ENCODE measurements around the gene LALBA. TPM values are rescaled to one million over a fixed set of nuclear protein-coding genes. Genes with fewer than 3 reads are reported as not detected.
"Not testable (repeated sequence)": the region's sequence is repeated elsewhere in the genome, so short reads cannot be mapped to it uniquely, and the experiment has no call there.

Gene LALBA
- total RNA-seq, 2 donors from 2014 or later: not detected

- no peaks in the 10 kb centered on the region for H3K9me3 ChIP-seq (ENCODE audit: control insufficient read depth, low read length, poor library complexity, severe bottlenecking)
- no peak for ATAC-seq
- Mint-ChIP-seq H3K27ac (no peak overlapping the region), H3K36me3 (ENCODE audit: low read depth) (peaks cover 5% of the 10 kb centered on the region), H3K27me3 (peaks cover 48% of the 10 kb centered on the region), H3K4me1 (no peaks in the 10 kb centered on the region), H3K4me3 (no peak overlapping the region)
- no peak for DNase-seq
Observed at GRCh38 chr12:48557919-48558318, 11.9 kb downstream of the LALBA start.

DNA sequence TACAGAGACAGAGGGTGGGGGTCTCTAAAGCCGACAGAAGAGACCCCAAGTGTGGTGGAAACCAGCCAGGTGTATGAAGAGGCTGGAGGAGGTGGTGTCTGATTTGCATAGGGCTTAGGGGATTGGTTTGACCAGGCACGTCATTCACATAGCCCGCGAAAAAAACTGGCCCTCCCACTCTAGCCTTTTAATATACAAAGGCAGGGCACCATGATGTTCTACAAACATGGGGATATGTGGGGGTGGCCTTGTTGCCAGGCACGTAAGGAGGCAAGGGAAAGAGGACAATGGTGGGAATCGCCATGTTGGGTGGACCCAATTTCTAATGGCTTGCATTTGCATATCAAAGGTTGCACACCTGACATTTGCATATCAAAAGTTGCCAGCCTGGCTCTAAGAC, 13.2 kb downstream of the LALBA start:
- no peaks in the 10 kb centered on the region for H3K9me3 ChIP-seq (ENCODE audit: control insufficient read depth, low read length, poor library complexity, severe bottlenecking)
- no peak overlapping the region for H3K27ac Mint-ChIP-seq
- ATAC-seq: no peak

DNA sequence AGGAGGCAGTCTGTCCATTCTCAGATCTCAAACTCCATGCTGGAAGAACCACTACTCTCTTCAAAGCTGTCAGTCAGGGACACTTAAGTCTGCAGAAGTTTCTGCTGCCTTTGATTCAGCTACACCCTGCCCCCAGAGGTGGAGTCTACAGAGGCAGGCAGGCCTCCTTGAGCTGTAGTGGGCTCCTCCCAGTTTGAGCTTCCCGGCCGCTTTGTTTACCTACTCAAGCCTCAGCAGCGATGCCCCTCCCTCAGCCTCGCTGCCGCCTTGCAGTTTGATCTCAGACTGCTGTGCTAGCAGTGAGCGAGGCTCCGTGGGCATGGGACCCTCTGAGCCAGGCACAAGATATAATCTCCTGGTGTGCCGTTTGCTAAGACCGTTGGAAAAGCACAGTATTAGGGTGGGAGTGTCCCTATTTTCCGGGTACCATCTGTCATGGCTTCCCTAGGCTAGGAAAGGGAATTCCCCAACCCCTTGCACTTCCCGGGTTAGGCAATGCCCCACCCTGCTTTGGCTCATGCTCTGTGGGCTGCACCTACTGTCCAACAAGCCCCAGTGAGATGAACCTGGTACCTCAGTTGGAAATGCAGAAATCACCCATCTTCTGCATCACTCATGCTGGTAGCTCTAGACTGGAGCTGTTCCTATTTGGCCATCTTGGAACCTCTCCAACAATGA, 16.0 kb downstream of the LALBA start:
- H3K9me3 ChIP-seq (ENCODE audit: control insufficient read depth, low read length, poor library complexity, severe bottlenecking); DNase-seq; H3K4me1 Mint-ChIP-seq; H3K36me3 Mint-ChIP-seq (ENCODE audit: low read depth); ATAC-seq; H3K4me3 Mint-ChIP-seq; H3K27ac Mint-ChIP-seq: not testable (repeated sequence)
- H3K27me3 Mint-ChIP-seq: peaks cover 42% of the 10 kb centered on the region

More for the DNA sequence above, 13.2 kb downstream of the LALBA start:
- Mint-ChIP-seq H3K4me1 (no peaks in the 10 kb centered on the region), H3K36me3 (ENCODE audit: low read depth) (peaks cover 5% of the 10 kb centered on the region), H3K4me3 (no peak overlapping the region), H3K27me3 (peaks cover 46% of the 10 kb centered on the region)
- DNase-seq: no peak

DNA sequence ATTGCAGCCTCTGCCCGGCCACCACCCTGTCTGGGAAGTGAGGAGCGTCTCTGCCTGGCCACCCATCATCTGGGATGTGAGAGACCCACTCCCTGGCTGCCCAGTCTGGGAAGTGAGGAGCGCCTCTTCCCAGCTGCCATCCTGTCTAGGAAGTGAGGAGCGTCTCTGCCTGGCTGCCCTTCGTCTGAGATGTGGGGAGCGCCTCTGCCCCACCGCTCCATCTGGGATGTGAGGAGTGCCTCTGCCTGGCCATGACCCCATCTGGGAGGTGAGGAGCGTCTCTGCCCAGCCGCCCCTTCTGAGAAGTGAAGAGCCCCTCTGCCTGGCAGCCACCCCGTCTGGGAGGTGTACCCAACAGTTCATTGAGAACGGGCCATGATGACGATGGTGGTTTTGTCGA, 18.2 kb downstream of the LALBA start:
- not testable (repeated sequence) for H3K4me1 Mint-ChIP-seq; H3K36me3 Mint-ChIP-seq (ENCODE audit: low read depth); H3K9me3 ChIP-seq (ENCODE audit: control insufficient read depth, low read length, poor library complexity, severe bottlenecking); DNase-seq; ATAC-seq; H3K4me3 Mint-ChIP-seq; H3K27ac Mint-ChIP-seq
- H3K27me3 Mint-ChIP-seq: peaks cover 32% of the 10 kb centered on the region

GRCh38 chr12:48547012-48547411, 22.8 kb downstream of the LALBA start:
- not testable (repeated sequence) for H3K36me3 Mint-ChIP-seq (ENCODE audit: low read depth); DNase-seq; H3K4me3 Mint-ChIP-seq; H3K9me3 ChIP-seq (ENCODE audit: control insufficient read depth, low read length, poor library complexity, severe bottlenecking); H3K4me1 Mint-ChIP-seq; ATAC-seq; H3K27ac Mint-ChIP-seq
- peaks cover 30% of the 10 kb centered on the region for H3K27me3 Mint-ChIP-seq

- peaks cover 26% of the 10 kb centered on the region for H3K27me3 Mint-ChIP-seq
- no peak overlapping the region for H3K27ac Mint-ChIP-seq
- no peaks in the 10 kb centered on the region for H3K9me3 ChIP-seq (ENCODE audit: control insufficient read depth, low read length, poor library complexity, severe bottlenecking)
- H3K4me1 Mint-ChIP-seq: no peaks in the 10 kb centered on the region
- peaks cover 3% of the 10 kb centered on the region for H3K36me3 Mint-ChIP-seq (ENCODE audit: low read depth)
- ATAC-seq: no peak
- no peak for DNase-seq
- no peak overlapping the region for H3K4me3 Mint-ChIP-seq
Observed at GRCh38 chr12:48545833-48546469, 23.9 kb downstream of the LALBA start.

DNA sequence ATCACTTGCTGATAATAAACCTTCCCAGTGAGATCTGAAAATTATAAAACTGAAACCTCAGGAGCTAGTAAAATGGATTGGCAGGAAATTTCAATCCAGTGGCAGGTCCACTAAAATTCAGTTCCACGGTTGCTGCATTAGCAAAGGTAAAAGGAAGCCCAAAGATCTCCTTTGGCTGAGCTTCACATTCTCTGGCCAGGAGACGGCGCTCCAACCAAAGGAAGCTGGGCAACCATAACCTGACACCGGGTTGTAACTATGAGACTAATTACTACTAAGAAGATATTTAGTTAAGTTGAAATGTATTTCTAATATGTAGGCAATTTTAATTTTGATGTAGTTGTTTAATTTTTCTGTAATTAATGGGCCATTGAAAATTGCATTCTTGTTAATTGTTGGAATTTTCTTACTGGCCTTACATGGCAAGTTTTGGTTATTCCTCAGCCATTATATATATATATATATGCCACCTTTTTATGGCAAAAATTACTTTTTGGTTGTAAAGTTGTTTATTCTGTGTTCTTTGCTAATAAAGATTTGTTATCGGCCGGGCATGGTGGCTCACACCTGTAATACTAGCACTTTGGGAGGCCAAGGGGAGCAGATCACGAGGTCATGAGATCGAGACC, 27.4 kb downstream of the LALBA start:
- ATAC-seq: peak; percentile 58
- H3K9me3 ChIP-seq (ENCODE audit: control insufficient read depth, low read length, poor library complexity, severe bottlenecking): no peaks in the 10 kb centered on the region
- peak in 1 of 3 donors; percentile 29 for DNase-seq
- Mint-ChIP-seq H3K4me3 (no peak overlapping the region), H3K36me3 (ENCODE audit: low read depth) (peaks cover 3% of the 10 kb centered on the region), H3K27ac (no peak overlapping the region), H3K4me1 (peaks cover 2% of the 10 kb centered on the region), H3K27me3 (peaks cover 27% of the 10 kb centered on the region)

DNA sequence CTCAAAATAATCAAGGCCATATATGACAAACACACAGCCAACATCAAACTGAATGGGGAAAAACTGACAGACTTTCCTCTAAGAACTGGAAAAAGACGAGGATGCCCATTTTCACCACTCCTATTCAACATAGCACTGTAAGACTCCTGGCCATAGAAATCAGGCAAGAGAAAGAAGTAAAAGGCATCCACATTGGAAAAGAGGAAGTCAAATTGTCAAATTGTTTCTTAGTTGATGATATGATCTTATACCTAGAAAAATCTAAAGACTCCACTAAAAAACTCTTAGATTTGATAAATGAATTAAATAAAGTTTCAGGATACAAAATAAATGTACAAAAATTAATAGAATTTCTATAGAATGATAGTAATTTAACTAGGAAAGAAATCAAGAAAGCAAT, 33.2 kb downstream of the LALBA start:
- H3K27me3 Mint-ChIP-seq: peaks cover 11% of the 10 kb centered on the region
- peaks cover 10% of the 10 kb centered on the region for H3K4me1 Mint-ChIP-seq
- H3K36me3 Mint-ChIP-seq (ENCODE audit: low read depth): peaks cover 2% of the 10 kb centered on the region
- H3K9me3 ChIP-seq (ENCODE audit: control insufficient read depth, low read length, poor library complexity, severe bottlenecking): no peaks in the 10 kb centered on the region
- no peak overlapping the region for H3K4me3 Mint-ChIP-seq
- ATAC-seq (no peak), DNase-seq (no peak)
- no peak overlapping the region for H3K27ac Mint-ChIP-seq

DNA sequence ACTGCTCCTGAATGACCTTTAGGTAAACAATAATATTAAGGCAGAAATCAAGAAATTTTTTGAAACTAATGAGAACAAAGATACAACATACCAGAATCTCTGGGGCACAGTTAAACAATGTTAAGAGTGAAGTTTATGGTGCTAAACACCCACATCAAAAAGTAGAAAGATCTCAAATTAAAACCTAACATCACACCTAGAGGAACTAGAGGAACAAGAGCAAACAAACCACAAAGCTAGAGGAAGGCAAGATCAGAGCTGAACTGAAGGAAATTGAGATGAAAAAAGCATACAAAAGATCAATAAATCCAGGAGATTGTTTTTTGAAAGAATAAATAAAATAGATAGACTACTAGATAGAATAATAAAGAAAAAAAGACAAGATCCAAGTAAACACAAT, 37.2 kb downstream of the LALBA start:
- no peak overlapping the region for H3K27ac Mint-ChIP-seq
- H3K4me3 Mint-ChIP-seq: peak overlapping the region; percentile 32
- DNase-seq (no peak), ATAC-seq (no peak)
- peaks cover 11% of the 10 kb centered on the region for H3K27me3 Mint-ChIP-seq
- no peaks in the 10 kb centered on the region for H3K9me3 ChIP-seq (ENCODE audit: control insufficient read depth, low read length, poor library complexity, severe bottlenecking)
- H3K4me1 Mint-ChIP-seq: peaks cover 11% of the 10 kb centered on the region
- H3K36me3 Mint-ChIP-seq (ENCODE audit: low read depth): peaks cover 2% of the 10 kb centered on the region

DNA sequence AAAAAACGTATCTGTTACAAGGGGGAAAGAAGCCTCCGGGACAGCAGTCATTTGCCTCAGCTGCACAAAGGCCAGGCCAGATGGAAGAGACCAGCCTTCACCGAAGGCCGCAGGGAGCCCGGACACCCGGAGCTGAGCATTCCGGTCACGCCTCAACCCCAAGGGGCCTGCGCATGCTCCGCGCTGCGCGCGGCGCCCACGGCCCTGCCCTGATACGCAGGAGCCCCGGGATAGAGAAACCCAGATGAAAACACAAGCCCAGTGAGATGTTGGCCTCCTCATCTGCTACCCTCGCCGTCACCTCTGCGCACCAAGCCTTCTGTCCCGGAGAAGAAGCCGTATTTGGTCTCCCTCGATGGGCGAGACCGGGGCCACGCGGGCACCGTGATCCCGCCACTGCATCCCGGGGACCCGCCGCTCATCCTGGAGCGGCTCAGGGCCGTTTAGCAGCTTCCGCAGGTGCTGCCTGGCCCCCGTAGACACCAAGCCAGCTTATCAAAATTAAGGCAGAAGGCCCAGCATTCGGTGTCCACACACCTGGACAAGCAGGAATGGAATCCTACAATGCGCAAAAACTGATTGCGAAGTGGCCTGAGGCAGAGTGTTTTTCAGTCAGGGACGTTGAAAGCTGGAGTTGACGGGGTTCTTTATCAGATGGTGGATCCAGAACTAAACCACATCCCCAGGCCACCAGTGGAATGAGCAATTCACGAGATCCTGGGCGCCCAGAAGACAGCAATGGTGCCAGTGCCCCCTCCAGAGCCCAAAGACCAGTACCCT, 41.8 kb downstream of the LALBA start:
- ATAC-seq (no peak), DNase-seq (no peak)
- Mint-ChIP-seq H3K27me3 (peaks cover 36% of the 10 kb centered on the region), H3K27ac (no peak overlapping the region), H3K4me3 (no peak overlapping the region), H3K36me3 (ENCODE audit: low read depth) (peaks cover 2% of the 10 kb centered on the region), H3K4me1 (peaks cover 11% of the 10 kb centered on the region)
- no peaks in the 10 kb centered on the region for H3K9me3 ChIP-seq (ENCODE audit: control insufficient read depth, low read length, poor library complexity, severe bottlenecking)

- H3K9me3 ChIP-seq (ENCODE audit: control insufficient read depth, low read length, poor library complexity, severe bottlenecking): no peaks in the 10 kb centered on the region
- Mint-ChIP-seq H3K27ac (no peak within 1 kb of the TSS), H3K4me3 (no peak within 1 kb of the TSS), H3K4me1 (no peaks in the 10 kb centered on the region), H3K27me3 (peaks cover 30% of the 10 kb centered on the region), H3K36me3 (ENCODE audit: low read depth) (no peaks in the 10 kb centered on the region)
- DNase-seq: no peak
- ATAC-seq: no peak
Observed at GRCh38 chr12:48525332-48525731, 44.5 kb downstream of the LALBA start, which contains the start of gene OR8S1. TSS of gene OR8S1 (plus strand) at chr12:48525632. CDS start at chr12:48525632, 0 bp downstream.

DNA sequence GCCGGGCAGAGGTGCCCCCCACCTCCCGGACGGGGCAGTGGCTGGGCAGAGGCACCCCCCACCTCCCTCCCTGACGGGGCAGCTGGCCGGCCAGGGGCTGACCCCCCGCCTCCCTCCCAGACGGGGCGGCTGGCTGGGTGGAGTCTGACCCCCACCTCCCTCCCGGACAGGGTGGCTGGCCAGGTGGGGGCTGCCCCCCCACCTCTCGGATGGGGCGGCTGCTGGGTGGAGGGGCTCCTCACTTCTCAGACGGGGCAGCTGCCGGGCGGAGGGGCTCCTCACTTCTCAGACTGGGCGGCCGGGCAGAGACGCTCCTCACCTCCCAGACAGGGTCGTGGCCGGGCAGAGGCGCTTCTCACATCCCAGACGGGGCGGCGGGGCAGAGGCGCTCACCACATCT, 49.5 kb downstream of the LALBA start:
- H3K9me3 ChIP-seq (ENCODE audit: control insufficient read depth, low read length, poor library complexity, severe bottlenecking); DNase-seq; H3K4me3 Mint-ChIP-seq; ATAC-seq; H3K27ac Mint-ChIP-seq; H3K36me3 Mint-ChIP-seq (ENCODE audit: low read depth); H3K27me3 Mint-ChIP-seq; H3K4me1 Mint-ChIP-seq: not testable (repeated sequence)
